Measurements from ENCODE around the gene FMO1.

GRCh38 chr1:171206978-171207355 lies 41.3 kb upstream of the FMO1 start:
- TF ChIP-seq, protein P1, sequence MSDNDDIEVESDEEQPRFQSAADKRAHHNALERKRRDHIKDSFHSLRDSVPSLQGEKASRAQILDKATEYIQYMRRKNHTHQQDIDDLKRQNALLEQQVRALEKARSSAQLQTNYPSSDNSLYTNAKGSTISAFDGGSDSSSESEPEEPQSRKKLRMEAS (IDR thresholded peaks at IDR 0.05; ENCODE audit: low read depth, low read length) = no peak
- TF ChIP-seq, protein P2, sequence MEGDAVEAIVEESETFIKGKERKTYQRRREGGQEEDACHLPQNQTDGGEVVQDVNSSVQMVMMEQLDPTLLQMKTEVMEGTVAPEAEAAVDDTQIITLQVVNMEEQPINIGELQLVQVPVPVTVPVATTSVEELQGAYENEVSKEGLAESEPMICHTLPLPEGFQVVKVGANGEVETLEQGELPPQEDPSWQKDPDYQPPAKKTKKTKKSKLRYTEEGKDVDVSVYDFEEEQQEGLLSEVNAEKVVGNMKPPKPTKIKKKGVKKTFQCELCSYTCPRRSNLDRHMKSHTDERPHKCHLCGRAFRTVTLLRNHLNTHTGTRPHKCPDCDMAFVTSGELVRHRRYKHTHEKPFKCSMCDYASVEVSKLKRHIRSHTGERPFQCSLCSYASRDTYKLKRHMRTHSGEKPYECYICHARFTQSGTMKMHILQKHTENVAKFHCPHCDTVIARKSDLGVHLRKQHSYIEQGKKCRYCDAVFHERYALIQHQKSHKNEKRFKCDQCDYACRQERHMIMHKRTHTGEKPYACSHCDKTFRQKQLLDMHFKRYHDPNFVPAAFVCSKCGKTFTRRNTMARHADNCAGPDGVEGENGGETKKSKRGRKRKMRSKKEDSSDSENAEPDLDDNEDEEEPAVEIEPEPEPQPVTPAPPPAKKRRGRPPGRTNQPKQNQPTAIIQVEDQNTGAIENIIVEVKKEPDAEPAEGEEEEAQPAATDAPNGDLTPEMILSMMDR (IDR thresholded peaks at IDR 0.05; ENCODE audit: low read depth, low read length) = no peak
- TF ChIP-seq POLR2A (IDR thresholded peaks at IDR 0.05; ENCODE audit: extremely low read depth, insufficient read length) (no peak), MYC (IDR thresholded peaks at IDR 0.05; ENCODE audit: low read depth, low read length) (no peak)

Measured in NB4 (cell line).